C4-2B (cell line): ENCODE measurements around the gene SCUBE3.

Source experiments
- H3K27ac ChIP-seq: fragments of 450-650 bp; 2 replicates; pipeline ENCODE4 v1.5.1; 2017
- ZFX ChIP-seq: fragments of 450-650 bp; IDR thresholded peaks from 2 replicates; pipeline ENCODE4 v1.6.1; 2017
- TF ChIP-seq, protein P1 (sequence below): fragments of 450-650 bp; conservative IDR thresholded peaks from 2 replicates; pipeline ENCODE4 v1.5.1; 2017; ENCODE audit warnings: mild to moderate bottlenecking

Gene SCUBE3

DNA sequence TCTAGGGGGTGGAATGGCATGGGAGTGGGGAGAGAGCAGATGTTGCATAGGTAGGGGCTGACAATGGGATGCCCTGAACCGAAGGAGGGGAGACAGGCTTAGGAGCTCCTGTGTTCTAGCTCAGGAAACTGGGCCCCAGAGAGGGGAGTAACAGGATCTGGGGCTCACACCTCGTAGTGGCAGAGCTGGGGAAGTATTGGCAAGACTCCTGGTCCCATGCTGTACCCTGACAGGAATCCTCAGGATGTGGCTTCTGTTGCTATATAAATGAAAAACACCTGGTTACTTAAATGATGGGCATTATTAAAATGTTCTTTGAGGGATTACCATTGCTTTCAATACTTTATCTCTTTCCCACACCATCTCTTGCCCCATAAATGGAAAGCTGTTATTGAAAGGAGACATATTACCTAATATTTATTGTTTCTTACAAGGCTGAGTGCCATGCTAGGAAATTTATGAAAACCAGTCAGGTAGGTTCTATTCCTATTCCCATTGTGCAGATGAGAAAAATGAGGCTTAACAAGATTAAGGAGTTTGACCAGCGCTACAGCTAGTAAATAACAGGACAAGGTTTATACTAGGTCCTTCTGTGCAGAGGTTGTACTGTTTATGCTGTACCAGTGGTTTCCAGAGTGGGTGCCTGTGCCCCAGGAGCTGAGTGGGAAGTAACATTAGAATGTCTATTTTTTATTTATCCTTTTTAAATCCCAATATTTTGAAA is 37.3 kb upstream of the SCUBE3 start:
- TF ChIP-seq ZFX = no peak
- TF ChIP-seq, protein P1, sequence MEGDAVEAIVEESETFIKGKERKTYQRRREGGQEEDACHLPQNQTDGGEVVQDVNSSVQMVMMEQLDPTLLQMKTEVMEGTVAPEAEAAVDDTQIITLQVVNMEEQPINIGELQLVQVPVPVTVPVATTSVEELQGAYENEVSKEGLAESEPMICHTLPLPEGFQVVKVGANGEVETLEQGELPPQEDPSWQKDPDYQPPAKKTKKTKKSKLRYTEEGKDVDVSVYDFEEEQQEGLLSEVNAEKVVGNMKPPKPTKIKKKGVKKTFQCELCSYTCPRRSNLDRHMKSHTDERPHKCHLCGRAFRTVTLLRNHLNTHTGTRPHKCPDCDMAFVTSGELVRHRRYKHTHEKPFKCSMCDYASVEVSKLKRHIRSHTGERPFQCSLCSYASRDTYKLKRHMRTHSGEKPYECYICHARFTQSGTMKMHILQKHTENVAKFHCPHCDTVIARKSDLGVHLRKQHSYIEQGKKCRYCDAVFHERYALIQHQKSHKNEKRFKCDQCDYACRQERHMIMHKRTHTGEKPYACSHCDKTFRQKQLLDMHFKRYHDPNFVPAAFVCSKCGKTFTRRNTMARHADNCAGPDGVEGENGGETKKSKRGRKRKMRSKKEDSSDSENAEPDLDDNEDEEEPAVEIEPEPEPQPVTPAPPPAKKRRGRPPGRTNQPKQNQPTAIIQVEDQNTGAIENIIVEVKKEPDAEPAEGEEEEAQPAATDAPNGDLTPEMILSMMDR = no peak

GRCh38 chr6:35177157-35177556 is 36.6 kb upstream of the SCUBE3 start:
- TF ChIP-seq, protein P1 = no peak
- TF ChIP-seq ZFX = no peak
- H3K27ac ChIP-seq = no peak overlapping the region

More for the DNA sequence above, 37.3 kb upstream of the SCUBE3 start:
- no peak overlapping the region for H3K27ac ChIP-seq

GRCh38 chr6:35177596-35177995 is 36.2 kb upstream of the SCUBE3 start:
- H3K27ac ChIP-seq = no peak overlapping the region
- TF ChIP-seq, protein P1 = no peak
- TF ChIP-seq ZFX = no peak

DNA sequence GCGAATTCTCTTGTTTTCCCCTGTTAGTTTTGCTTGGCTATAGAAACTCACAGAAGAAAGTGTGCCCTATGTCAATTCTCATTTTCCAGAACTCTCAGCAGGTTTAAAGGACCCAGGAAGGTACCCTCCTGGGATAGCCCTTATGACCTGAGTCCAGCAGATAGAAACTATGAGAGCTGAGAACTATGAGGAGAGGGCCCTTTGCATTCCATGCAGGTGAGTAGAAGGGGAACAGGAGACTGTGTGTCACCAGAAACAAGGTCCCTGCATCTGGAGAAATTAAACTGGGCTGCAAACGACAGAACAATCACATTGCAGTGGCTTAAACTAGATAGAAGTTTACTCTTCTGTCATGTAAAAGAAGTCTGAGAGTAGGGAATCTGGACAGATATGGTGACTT is 35.7 kb upstream of the SCUBE3 start:
- TF ChIP-seq, protein P1 = no peak
- TF ChIP-seq ZFX = no peak
- no peak overlapping the region for H3K27ac ChIP-seq

- no peak overlapping the region for H3K27ac ChIP-seq
- TF ChIP-seq, protein P1 = no peak
- TF ChIP-seq ZFX = no peak
Measured at GRCh38 chr6:35178932-35179832, 34.6 kb upstream of the SCUBE3 start.

- TF ChIP-seq ZFX = no peak
- TF ChIP-seq, protein P1 = no peak
- H3K27ac ChIP-seq = no peak overlapping the region
Measured at GRCh38 chr6:35179901-35180535, 33.7 kb upstream of the SCUBE3 start.
